ENCODE results near the gene EFNA5. TPM values are rescaled to one million over a fixed set of nuclear protein-coding genes. Genes with fewer than 3 reads are reported as not detected.

EFNA5 gene
- total RNA-seq, 1 donor from 2014 or later, result 40.9 TPM

- no peak for DNase-seq (ENCODE audit: low spot score)
- intact Hi-C loops (cut with DNase I), result no loop called here
These were observed 187.3 kb downstream of the EFNA5 start for GRCh38 chr5:107483231-107484024.

GRCh38 chr5:107478068-107478641, 192.6 kb downstream of the EFNA5 start:
- no peak for DNase-seq (ENCODE audit: low spot score)
- intact Hi-C loops (cut with DNase I), result loop anchor here (5.0 kb wide), 1 partner anchor 76 kb away; no protein-coding TSS in a partner anchor

GRCh38 chr5:107477492-107477891, 193.2 kb downstream of the EFNA5 start:
- DNase-seq (ENCODE audit: low spot score), result no peak
- intact Hi-C loops (cut with DNase I), result loop anchor here (5.0 kb wide), 1 partner anchor 75 kb away; no protein-coding TSS in a partner anchor

GRCh38 chr5:107476783-107477182, 194.0 kb downstream of the EFNA5 start:
- intact Hi-C loops (cut with DNase I), result loop anchor here (5.0 kb wide), 1 partner anchor 74 kb away; no protein-coding TSS in a partner anchor
- no peak for DNase-seq (ENCODE audit: low spot score)

- no peak for DNase-seq (ENCODE audit: low spot score)
- intact Hi-C loops (cut with DNase I), result loop anchor here (5.0 kb wide), 1 partner anchor 73 kb away; no protein-coding TSS in a partner anchor
These were observed 195.8 kb downstream of the EFNA5 start for GRCh38 chr5:107474716-107475489.

GRCh38 chr5:107474361-107474715, 196.4 kb downstream of the EFNA5 start:
- intact Hi-C loops (cut with DNase I), result no loop called here
- DNase-seq (ENCODE audit: low spot score), result no peak

GRCh38 chr5:107472620-107473064, 198.1 kb downstream of the EFNA5 start:
- no peak for DNase-seq (ENCODE audit: low spot score)
- intact Hi-C loops (cut with DNase I), result no loop called here

GRCh38 chr5:107470295-107470582, 200.5 kb downstream of the EFNA5 start:
- intact Hi-C loops (cut with DNase I), result no loop called here
- DNase-seq (ENCODE audit: low spot score), result no peak

GRCh38 chr5:107469485-107470294, 201.0 kb downstream of the EFNA5 start:
- intact Hi-C loops (cut with DNase I), result loop anchor here (5.0 kb wide), 1 partner anchor 203 kb away; the partner anchor contains the start of gene EFNA5
- no peak for DNase-seq (ENCODE audit: low spot score)

- DNase-seq (ENCODE audit: low spot score), result no peak
- intact Hi-C loops (cut with DNase I), result loop anchor here (5.0 kb wide), 1 partner anchor 203 kb away; the partner anchor contains the start of gene EFNA5
These were observed 201.7 kb downstream of the EFNA5 start for GRCh38 chr5:107469064-107469463.

- DNase-seq (ENCODE audit: low spot score), result no peak
- intact Hi-C loops (cut with DNase I), result loop anchor here (5.0 kb wide), 1 partner anchor 204 kb away; the partner anchor contains the start of gene EFNA5
These were observed 202.5 kb downstream of the EFNA5 start for GRCh38 chr5:107468276-107468675.

GRCh38 chr5:107467137-107467932, 203.4 kb downstream of the EFNA5 start:
- intact Hi-C loops (cut with DNase I), result loop anchor here (5.0 kb wide), 1 partner anchor 205 kb away; the partner anchor contains the start of gene EFNA5

GRCh38 chr5:107466233-107466769, 204.4 kb downstream of the EFNA5 start:
- DNase-seq (ENCODE audit: low spot score), result no peak
- intact Hi-C loops (cut with DNase I), result loop anchor here (5.0 kb wide), 1 partner anchor 206 kb away; the partner anchor contains the start of gene EFNA5

More at GRCh38 chr5:107467137-107467932, 203.4 kb downstream of the EFNA5 start:
- DNase-seq (ENCODE audit: low spot score), result no peak

GRCh38 chr5:107464876-107465275, 205.9 kb downstream of the EFNA5 start:
- no peak for DNase-seq (ENCODE audit: low spot score)
- intact Hi-C loops (cut with DNase I), result loop anchor here (5.0 kb wide), 1 partner anchor 207 kb away; the partner anchor contains the start of gene EFNA5

- no peak for DNase-seq (ENCODE audit: low spot score)
- intact Hi-C loops (cut with DNase I), result no loop called here
These were observed 206.3 kb downstream of the EFNA5 start for GRCh38 chr5:107464416-107464815.

GRCh38 chr5:107463731-107464130, 207.0 kb downstream of the EFNA5 start:
- DNase-seq (ENCODE audit: low spot score), result no peak
- intact Hi-C loops (cut with DNase I), result no loop called here

GRCh38 chr5:107461770-107462169, 209.0 kb downstream of the EFNA5 start:
- intact Hi-C loops (cut with DNase I), result no loop called here
- no peak for DNase-seq (ENCODE audit: low spot score)

- no peak for DNase-seq (ENCODE audit: low spot score)
- intact Hi-C loops (cut with DNase I), result no loop called here
These were observed 209.9 kb downstream of the EFNA5 start for GRCh38 chr5:107460789-107461188.

All from cardiac septum (tissue), 1 donor.